ENCODE data around the gene LAMA3. TPM values are rescaled to one million over a fixed set of nuclear protein-coding genes. Genes with fewer than 3 reads are reported as not detected.

LAMA3 gene
- total and polyA plus RNA-seq, 2 of the 13 experiments (the other 11 are each of a cell fraction or from before 2014, with no cell fraction given) = 0.45 to 2.2 TPM

DNA sequence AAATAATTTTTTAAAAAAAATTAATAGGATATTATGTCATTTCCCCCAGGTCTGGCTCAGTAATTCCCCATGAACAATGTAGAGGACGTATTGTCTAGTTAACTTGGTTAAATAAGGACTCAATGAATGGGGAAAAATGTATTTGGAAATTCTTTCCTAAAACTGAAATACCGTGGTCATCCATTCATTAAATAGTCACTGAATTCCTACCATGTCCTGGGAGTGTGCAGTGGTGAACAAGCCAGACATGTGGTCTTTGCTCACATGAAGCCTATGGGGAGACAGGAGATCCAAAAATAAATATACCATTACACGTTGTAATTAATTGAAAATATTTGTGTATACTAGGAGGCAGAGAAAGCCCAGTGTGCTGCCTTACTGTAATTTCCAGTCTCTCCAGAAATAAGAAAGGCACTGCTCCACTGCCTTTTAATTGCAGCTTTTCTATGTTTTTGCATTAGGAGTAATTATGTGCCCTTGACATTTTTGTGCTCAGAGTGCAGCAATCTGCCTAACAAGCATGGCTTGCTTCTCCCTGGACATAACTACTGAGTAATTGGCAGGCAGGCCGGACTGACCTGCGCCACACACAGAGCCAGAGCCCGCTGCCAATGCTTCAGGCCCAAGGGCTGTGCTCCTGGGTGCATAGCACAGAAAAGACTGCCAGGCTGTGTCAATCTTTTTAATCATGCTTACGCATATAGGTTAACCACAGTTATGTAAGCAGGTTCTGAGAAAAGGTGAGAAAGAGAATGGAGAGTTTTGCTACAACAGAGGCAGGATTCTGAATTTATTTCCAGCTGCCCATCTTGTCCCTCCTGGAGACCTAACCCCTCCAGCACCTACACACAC, 303.1 kb downstream of the LAMA3 start:
- H3K79me2 ChIP-seq (ENCODE audit: insufficient read depth, low read length) = no peaks in the 10 kb centered on the region
- H3K4me3 ChIP-seq (replicated peaks in 1 of 3; ENCODE audit: insufficient read depth in 1 of 3, low read depth in 2 of 3, low read length in 3 of 3) = no peak overlapping the region
- peaks cover 6% of the 10 kb centered on the region; the same call in 1 of the 2 replicates for H3K4me1 ChIP-seq (ENCODE audit: insufficient read depth, low read length)
- H3K4me2 ChIP-seq (ENCODE audit: low read depth, low read length) = no peak overlapping the region
- no peak overlapping the region for H3K9ac ChIP-seq (ENCODE audit: insufficient read depth, low read depth, low read length)
- no TSS peak for BruUV-seq (replicated peaks)
- H3K27ac ChIP-seq (ENCODE audit: extremely low read length, insufficient read depth, low read length) = no peak overlapping the region
- H4K20me1 ChIP-seq (ENCODE audit: insufficient read depth, low read length) = no peaks in the 10 kb centered on the region
- DNase-seq (ENCODE audit: low spot score) = no peak
- ATAC-seq = no peak
- H3K9me3 ChIP-seq (ENCODE audit: low read length) = no peaks in the 10 kb centered on the region
- ChIA-PET CTCF (ENCODE audit: low intra/inter-chr PET ratio, low total read pairs) (no interaction called here), POLR2A (no interaction called here)
- in situ Hi-C loops (cut with HindIII; ENCODE audit: extremely low pct_ligation_motif_present, low pct_unique_long_range_greater_than_20kb) (no loop called here), intact Hi-C loops (cut with micrococcal nuclease; ENCODE audit: unreplicated experiment) (no loop called here)
- no peak for FAIRE-seq
- no peak overlapping the region for H2AFZ ChIP-seq (ENCODE audit: low read length)
- no peaks in the 10 kb centered on the region for H3K27me3 ChIP-seq (ENCODE audit: control insufficient read depth in 1 of 2, insufficient read depth in 2 of 2, low read length in 2 of 2)
- TF ChIP-seq, protein P1, sequence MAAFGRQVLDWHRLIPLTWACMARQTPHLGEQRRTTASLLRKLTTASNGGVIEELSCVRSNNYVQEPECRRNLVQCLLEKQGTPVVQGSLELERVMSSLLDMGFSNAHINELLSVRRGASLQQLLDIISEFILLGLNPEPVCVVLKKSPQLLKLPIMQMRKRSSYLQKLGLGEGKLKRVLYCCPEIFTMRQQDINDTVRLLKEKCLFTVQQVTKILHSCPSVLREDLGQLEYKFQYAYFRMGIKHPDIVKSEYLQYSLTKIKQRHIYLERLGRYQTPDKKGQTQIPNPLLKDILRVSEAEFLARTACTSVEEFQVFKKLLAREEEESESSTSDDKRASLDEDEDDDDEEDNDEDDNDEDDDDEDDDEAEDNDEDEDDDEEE (CRISPR knock-in tag; IDR thresholded peaks at IDR 0.05) = no peak
- TF ChIP-seq, protein P2, sequence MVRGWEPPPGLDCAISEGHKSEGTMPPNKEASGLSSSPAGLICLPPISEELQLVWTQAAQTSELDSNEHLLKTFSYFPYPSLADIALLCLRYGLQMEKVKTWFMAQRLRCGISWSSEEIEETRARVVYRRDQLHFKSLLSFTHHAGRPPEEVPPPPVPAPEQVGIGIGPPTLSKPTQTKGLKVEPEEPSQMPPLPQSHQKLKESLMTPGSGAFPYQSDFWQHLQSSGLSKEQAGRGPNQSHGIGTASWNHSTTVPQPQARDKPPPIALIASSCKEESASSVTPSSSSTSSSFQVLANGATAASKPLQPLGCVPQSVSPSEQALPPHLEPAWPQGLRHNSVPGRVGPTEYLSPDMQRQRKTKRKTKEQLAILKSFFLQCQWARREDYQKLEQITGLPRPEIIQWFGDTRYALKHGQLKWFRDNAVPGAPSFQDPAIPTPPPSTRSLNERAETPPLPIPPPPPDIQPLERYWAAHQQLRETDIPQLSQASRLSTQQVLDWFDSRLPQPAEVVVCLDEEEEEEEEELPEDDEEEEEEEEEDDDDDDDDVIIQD (CRISPR knock-in tag; IDR thresholded peaks at IDR 0.05; ENCODE audit: low read depth) = no peak
- TF ChIP-seq LCORL (IDR thresholded peaks at IDR 0.05) (no peak), LCORL (CRISPR knock-in tag; IDR thresholded peaks at IDR 0.05) (no peak), CBX5 (CRISPR knock-in tag; IDR thresholded peaks at IDR 0.05; ENCODE audit: borderline replicate concordance) (no peak), IKZF4 (CRISPR knock-in tag; IDR thresholded peaks at IDR 0.05; ENCODE audit: borderline replicate concordance, low read depth, not compliant biosample characterization) (no peak), ZNF546 (CRISPR knock-in tag; conservative IDR thresholded peaks at IDR 0.05) (no peak)
- TF ChIP-seq, protein P3, sequence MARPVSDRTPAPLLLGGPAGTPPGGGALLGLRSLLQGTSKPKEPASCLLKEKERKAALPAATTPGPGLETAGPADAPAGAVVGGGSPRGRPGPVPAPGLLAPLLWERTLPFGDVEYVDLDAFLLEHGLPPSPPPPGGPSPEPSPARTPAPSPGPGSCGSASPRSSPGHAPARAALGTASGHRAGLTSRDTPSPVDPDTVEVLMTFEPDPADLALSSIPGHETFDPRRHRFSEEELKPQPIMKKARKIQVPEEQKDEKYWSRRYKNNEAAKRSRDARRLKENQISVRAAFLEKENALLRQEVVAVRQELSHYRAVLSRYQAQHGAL (CRISPR knock-in tag; IDR thresholded peaks at IDR 0.05; ENCODE audit: not compliant biosample characterization) = no peak
- no peaks in the 10 kb centered on the region for H3K36me3 ChIP-seq (replicated peaks in 1 of 2; ENCODE audit: control insufficient read depth in 1 of 2, insufficient read depth in 2 of 2, low read length in 2 of 2)
- 17% methylated on average over 4 of the region's 7 CpGs for WGBS (ENCODE audit: low lambda C conversion rate)
